A204.1 (cell line): Measurements from ENCODE around the gene EPM2A.
A peak's percentile ranks its signal among the peaks of the same experiment; 100 is the strongest.
"Not testable (repeated sequence)": the region's sequence is repeated elsewhere in the genome, so short reads cannot be mapped to it uniquely, and the experiment has no call there.

ENCODE experiments used
- FAIRE-seq: peaks from 2 replicates; lab custom pipeline; 2012; peaks lifted over from hg19 to GRCh38; lab: Jason Lieb, UNC

EPM2A gene

DNA sequence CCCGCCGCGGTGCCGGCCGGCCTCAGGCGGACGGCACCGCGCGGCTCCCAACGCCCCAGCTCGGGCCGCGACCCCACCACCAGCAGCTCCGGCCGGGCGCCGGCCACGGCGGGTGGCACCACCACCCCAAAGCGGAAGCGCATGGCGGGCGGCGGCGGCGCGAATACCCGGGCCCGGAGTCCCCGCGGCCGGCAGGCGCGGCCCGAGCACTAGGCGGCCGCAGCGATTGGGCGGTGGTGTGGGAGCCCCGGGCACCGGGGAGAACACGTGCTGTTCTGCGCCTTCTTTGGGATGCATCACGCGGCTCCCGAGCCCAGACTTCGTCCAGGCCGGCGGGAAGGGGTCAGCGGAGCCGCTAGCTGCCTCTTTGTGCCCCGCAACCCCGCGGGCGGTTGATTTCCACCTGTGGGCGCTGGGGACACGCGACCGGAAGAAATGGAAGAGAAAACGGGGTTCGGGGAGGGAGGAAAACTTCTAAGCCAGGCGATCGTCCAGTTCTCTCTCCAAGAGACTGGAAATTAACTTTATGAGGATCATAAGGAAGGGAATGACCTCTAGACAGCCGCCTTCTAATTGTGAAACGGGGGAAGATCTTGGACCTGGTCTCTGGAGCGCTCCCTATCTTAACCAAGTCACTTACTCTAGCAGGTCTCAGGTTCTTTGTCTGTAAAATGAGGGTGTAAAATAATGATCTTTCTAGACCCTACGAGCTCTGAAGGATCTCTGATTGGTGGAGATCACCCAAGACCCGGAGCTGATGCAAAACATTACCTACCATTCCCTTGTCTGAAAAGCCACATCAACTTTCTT is at the start of gene EPM2A:
Gene EPM2A, minus strand, starts transcription at position 165 of the 810 bp plus-strand sequence. Its CDS starts 22 bp downstream, at position 143.
- no peak for FAIRE-seq

DNA sequence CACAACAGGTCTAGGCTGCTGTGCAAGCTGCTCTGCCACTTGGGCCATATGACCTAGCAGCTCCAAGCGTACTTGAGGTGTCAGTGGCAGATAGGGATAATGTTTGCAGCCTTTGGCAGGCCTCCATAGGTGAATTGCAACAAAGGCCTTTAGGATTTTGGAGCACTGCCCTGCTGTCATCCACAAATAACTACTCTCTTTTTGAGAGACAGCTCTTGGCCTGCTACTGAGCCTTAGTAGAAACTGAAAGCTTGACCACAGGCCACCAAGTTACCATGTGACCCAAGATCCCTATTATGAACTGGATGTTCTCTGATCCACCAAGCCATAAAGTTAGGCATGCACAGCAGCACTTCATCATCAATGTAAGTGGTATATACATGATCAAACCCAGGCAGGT is 49.4 kb upstream of the EPM2A start:
- FAIRE-seq, result no peak

DNA sequence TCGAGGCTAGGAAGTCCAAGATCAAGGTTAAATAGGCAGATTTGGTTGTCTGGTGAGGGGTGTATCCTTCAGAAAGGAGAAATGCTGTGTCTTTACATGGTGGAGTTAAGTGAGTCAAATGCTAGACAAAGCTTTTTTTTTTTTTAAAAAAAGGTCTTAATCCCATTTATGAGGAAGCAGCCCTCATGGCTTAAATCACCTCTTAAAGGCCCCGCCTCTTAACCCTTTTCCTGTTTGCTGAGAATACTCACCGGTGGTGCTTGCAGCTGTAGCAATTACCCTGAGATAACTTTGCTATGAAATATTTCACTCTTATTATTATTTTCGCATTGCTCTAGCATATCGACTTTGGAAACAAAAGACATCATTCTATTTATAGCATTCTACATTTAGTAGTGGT is 48.5 kb upstream of the EPM2A start:
- FAIRE-seq, result no peak

DNA sequence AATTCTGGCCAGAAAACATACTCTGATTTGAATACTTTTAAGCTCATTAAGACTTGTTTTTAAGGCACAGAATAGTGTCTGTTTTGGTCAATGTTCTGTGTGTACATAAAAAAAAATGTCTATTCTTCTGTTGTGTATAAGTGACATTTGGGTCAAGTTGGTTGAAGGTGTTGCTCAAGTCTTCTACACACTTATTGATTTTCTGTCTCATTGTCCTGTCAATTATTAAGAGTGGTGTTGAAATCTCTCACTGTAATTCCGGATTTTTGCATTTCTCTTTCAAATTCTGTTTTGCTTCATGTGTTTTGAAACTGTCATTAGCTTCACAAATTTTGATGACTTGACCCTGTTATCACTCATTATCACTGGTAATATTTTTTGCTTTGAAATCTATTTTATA is 37.5 kb upstream of the EPM2A start:
- no peak for FAIRE-seq

DNA sequence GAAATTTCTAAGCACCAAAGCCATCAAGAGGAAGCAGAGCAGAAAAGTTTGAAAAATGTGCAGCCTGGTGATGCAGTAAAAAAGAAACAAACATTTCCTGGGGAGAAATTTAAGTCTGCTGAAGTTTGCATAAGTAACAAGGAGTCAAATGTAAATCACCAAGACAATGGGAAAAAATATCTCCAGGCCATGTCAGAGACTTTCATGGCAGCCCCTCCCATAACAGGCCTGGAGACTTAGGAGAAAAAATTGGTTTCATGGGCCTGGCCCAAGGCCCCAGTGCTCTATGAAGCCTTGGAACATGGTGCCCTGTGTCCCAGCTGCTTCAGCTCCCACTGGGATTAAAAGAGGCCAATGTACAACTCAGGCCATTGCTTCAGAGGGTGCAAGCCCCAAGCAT is 30.1 kb upstream of the EPM2A start:
- FAIRE-seq, result no peak

DNA sequence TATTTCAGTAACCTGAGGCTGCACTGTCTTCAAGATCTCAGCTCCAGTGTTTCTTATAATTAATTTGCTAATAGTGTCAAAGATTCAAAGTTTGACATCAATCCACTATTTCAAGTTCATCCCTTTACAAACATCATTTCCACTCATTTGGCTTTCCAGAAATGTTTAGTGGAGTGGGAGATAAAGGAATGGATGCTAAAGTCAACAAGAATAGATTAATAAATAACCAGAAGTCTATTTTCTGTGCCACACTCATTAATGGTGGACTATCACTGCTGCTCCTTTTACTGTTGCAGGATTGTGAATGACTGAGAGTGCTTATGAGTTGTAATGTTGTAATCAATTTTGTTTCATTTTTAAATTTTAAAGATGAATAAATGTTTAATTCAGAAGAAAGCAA is 28.4 kb upstream of the EPM2A start:
- FAIRE-seq, result no peak

DNA sequence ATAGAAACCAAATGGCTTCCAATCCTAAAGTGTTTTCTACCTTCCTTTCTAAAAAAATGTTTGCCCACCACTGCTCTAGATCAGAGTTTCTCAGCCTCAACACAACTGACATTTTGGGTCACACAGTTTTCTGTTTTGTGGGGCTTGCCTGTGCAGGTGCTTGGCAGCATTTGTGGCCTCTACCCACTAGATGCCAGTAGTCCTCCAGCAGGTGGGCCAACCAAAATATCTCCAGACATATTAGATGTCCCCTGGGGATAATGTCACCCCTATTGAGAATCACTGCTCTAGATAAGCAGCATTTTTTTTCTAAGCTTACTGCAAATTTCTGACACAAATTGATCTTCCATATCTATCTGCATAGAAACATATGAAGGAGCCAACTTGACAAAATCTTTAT is 26.3 kb upstream of the EPM2A start:
- FAIRE-seq, result no peak

DNA sequence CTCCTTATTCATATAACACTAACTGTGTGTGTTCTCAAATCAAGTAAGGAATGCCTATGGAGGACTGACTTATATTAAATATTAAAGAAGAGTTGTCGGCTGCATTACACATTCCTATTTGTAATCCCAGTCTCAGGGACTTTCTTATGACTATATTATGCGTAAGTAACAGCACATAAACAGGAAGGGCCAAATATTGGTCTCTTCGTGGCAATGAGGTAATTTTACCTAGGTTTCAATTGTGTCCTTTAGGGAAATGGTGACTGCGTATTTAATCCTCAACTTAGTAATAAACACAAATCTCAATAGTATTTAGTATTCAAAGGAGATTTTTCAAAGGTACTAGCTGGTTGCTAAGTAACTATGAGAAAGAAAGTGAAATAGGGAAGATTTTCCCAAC is 22.8 kb upstream of the EPM2A start:
- no peak for FAIRE-seq

DNA sequence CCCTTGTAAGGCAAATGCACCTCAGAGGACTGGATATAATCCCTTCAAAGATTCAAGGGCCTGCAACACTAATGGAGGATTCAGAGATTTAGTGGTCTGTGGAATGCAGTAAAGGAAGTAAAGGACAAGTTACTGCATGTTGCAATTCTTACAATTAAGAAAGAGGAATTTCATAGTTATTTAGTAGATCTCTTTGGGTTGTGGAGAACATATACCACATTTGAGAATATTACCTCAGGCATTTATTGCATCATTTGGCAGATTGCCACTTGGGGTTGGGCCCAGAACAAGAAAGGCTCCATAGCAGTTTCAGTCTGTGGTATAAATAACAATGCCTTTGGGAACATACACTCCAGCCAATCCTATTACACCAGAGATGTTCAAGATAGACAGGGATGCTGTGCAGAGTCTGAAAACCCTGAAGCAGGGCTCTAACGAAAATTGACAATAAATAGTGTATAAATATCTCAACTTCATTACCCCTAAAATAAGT is 20.9 kb upstream of the EPM2A start:
- FAIRE-seq, result no peak

DNA sequence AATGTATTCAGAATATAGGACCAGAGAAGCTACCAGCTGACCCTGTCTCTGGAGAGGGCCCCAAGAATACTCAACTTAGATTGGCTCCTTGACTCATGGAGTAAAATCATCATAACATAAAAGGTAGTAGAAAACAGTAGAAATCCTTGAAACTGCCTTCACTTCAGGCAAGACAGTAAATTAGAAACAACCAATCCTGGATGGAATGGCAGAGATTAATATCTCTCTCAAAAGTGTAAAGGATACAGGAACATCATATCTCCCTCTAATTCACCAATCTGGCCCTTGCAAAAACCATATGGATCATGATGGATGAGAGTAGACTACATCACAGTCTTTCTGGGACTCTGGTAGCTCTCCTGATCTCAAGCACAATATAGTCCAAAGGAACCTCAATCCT is 20.4 kb upstream of the EPM2A start:
- FAIRE-seq, result no peak

DNA sequence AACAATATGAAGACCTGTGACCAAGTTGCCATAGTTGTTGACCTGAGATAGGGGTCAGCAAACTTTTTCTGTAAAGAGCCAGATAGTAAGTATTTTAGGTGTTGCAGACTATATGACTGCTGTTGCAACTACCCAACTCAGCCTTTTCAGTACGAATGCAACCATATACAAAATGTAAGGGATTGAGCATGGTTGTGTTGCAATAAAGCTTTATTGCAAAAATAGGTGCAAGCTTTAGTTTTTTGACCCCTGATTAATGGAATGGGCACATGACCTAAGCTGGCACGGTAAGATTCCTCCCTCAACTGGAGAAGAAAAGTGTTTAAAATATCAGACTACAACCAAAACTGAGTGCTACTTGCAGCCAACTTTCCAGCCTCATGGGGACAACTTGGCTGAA is 17.3 kb upstream of the EPM2A start:
- no peak for FAIRE-seq

DNA sequence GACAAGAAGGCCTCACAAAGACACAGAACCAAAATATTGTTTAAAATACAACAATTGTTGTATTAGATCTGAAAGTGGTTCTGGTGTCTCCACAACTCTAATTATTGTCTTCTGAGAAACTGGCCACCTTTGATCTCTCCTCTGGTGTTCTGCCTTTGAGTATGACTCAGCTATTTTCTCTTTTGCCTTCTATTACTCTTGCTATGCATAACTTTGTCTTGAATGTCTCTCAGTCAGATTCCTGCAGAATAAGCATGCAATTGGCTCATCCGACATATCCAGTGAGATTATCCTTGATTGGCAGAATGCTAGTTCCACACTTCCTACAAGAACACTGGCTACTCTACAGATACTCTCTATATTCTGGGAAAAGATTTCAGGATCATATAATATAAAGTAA is 14.3 kb upstream of the EPM2A start:
- FAIRE-seq, result no peak

DNA sequence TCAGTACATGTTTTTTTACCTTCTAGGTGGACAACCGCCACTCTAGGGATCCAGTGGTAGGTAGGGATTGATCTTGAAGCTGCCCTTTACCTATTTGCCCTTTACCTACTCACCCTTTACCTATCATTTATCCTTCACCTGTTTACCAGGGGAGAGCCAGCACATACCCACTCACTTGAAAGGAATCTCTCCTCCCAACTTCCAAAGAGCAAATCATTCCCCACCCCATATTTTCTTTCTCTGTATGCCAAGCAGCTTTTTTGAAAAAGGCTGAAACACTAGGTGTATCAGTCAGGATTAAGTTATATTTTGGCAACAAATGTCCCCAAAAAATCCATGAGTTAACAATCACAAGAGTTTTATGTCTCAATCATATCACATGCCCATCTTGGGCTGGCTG is 10.5 kb upstream of the EPM2A start:
- no peak for FAIRE-seq

DNA sequence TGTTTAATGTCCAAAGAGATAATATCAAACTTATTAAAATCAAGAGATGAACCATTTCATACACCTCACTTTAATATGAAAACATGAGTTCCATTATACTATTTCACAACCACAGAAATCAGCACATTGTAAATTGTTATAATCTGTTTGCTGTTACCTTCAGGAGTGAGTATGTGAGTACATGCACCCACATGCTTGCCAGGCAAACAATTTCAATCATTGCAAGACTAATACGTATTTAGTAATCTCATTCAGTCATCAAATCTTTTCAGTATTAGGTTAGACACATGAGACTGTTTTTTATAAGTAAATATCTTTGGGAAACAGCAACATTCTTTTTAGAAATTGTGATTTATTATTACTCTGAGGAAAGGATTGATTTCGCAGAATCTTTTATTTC is 9.3 kb upstream of the EPM2A start:
- no peak for FAIRE-seq

DNA sequence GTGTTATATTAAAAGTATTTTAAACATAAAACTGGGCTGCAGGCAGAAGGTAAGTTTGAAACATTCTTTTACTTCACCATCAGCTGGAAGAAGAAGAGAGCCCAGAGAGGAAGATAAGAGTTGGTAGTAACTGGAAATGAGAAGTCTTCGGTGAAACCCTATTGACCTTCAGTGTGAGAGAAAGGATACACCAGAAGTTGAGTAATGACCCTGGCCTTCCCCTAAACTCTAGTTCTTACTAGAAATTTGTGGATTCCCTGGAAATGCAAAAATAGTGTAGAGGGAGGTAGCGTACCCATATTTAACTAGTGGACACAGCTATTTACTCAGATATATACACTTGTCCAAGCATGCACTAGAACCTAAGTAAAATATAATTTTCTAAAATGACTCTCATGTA is 8.0 kb upstream of the EPM2A start:
- no peak for FAIRE-seq

DNA sequence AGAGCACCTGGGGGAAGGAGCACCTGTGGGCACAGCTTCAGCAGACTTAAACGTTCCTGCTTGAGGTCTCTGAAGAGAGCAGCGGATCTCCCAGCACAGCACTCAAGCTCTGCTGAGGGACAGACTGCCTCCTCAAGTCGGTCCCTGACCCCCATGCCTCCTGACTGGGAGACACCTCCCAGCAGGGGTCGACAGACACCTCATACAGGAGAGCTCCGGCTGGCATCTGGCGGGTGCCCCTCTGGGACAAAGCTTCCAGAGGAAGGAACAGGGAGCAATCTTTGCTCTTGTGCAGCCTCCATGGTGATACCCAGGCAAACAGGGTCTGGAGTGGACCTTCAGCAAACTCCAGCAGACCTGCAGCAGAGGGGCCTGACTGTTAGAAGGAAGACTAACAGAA is 7.2 kb upstream of the EPM2A start:
- FAIRE-seq, result not testable (repeated sequence)

DNA sequence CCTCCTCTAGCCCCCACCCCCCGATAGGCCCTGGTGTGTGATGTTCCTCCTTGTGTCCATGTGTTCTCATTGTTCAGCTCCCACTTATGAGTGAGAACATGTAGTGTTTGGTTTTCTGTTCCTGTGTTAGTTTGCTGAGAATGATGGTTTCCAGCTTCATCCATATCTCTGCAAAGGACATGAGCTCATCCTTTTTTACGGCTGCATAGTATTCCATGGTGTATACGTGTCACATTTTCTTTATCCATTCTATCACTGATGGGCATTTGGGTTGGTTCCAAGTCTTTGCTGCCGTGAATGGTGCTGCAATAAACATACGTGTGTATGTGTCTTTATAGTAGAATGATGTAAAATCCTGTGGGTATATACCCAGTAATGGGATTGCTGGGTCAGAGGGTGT is 4.4 kb upstream of the EPM2A start:
- not testable (repeated sequence) for FAIRE-seq

DNA sequence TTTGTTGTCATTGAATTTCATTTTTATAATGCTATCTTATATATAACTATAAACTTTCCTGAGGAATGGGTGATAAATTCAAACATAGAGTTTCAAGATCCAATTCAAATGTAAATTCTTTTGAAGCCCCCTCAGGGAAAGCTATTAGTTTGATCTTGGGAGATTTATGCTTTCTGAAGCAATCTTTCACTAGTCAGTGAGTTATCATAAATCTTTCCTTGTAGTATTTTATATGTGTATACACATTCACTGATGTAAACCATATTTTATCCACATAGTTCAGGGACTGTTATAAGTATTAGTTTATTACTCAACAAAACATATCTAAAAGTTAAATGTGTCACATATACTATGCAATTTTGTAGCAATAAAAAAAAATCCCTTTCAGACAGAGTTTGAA is 2.9 kb upstream of the EPM2A start:
- FAIRE-seq, result no peak

DNA sequence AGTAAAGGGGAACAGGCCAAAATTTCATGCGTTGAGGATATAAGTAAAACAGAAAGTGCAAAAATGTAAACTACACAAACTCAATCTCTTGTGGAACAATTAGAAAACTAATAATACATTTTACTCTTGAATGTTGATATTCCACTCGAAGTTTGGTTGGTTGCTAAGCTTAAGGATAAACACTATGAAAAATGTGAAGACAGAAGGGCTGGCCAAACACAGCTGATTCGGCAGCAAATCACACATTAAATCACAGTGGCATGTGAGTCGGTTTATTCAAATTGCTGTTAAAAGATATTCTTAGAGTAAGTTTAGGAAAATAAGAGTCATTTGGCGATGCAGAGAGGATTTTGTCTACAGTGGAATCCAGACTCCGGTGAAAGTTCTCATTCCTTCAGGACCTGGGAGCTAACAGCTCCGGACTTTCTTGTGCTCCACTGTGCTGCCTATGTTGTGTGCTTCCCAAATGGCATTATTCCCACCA is 1.4 kb upstream of the EPM2A start:
- FAIRE-seq, result no peak

DNA sequence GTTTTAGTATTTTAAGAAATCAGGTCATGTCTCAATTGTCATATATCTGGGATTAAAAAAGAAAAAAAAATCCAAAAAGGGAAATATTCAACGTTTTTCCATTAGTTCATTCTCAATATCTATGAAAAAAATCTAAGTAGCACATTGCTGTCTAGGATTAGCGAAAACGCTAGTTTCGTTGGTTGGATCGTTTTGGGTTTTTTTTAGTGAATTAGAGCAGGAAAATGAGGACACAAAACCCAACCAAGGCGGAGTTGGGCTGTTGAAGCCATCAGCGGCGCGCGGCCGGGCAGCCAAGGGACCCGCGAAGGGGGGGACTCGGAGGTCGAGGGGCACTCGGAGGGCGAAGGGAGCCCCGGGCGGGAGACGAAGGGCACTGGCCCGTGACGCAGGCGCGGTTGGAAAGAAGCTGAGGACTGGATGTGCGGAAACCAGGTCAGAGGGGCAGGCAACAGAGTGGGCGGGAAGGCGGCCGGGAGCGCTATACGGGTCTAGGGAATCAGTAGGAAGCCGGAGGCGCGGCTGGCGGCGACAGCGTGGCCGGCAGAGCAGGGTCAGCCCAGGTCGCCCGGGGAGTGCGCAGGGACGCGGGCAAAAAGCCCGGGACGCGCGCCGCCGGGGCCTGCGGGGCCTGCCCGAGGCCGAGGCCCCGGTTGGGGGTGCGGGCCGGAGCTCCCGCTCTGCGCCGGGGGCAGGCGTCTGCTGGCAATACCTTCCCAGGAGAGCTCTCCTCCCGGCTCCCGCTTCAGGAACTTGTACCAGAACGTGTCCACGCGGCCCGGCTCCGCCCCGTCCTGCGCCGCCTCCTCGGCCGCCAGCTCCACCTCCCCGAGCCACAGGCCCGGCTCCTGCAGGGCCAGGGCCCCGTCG is 599 bp downstream of the EPM2A start:
- FAIRE-seq, result peak; percentile 67

DNA sequence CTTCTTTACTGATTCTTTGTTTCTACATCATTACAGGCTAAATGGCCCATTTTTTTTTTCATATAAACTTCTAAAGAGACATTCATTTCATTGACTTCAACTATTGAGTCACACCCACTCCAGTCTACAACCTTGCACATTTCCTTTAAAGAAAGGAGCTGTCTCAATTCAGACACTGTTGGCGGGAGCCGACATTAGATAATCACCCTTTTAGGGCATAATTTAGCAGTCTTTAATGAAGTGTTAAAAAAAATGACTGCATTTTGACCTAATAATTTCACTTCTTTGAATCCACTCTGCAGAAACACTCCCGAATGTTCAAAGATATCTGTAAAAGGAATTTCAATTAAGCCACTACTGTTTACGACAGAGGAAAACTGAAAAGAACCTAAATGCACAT is 1.5 kb downstream of the EPM2A start:
- FAIRE-seq, result no peak

DNA sequence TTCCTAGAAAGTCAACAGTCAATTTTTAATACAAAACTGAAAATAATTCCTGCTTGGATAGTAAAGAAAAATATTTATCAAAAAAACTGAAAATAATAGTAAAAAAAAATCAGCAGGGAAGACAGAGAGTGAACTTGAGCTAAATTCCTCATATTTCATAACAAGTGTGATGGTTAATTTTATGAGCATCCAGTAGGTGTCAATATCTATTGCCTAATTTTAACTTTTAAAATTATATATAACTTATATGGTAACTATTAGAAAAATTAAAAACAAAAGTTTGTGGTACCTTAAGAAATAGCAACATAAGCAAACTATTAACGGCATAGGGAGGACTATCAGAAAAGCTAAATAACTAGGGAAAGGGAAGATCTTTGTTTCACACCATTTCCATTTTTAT is 2.1 kb downstream of the EPM2A start:
- FAIRE-seq, result no peak

DNA sequence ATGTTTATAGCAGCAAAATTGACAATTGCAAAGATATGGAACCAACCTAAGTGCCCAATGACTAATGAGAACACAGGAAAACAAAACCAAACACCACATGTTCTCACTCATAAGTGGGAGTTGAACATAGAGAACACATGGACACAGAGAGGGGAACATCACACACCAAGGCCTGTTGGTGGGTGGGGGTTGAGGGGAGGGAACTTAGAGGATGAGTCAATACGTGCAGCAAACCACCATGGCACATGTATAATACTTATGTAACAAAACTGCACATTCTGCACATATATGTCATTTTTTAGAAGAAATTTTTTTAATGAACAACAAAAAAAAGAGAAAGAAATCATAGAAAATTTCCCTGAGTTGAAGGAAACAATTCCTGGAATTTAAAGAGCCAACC is 3.9 kb downstream of the EPM2A start:
- no peak for FAIRE-seq
